HG03520 (cell line): ENCODE results near the gene GPR137B.
A peak's percentile ranks its signal among the peaks of the same experiment; 100 is the strongest.

Experiments used
- ATAC-seq: cut with Tn5 transposase; IDR thresholded peaks from one replicate; pipeline ENCODE4 v1.9.1; 2021; ENCODE audit warnings: mild to moderate bottlenecking, moderate library complexity; ENCODE audit not compliant: unreplicated experiment

Gene GPR137B

GRCh38 chr1:236113324-236114032, 28.9 kb upstream of the GPR137B start:
- no peak for ATAC-seq

DNA sequence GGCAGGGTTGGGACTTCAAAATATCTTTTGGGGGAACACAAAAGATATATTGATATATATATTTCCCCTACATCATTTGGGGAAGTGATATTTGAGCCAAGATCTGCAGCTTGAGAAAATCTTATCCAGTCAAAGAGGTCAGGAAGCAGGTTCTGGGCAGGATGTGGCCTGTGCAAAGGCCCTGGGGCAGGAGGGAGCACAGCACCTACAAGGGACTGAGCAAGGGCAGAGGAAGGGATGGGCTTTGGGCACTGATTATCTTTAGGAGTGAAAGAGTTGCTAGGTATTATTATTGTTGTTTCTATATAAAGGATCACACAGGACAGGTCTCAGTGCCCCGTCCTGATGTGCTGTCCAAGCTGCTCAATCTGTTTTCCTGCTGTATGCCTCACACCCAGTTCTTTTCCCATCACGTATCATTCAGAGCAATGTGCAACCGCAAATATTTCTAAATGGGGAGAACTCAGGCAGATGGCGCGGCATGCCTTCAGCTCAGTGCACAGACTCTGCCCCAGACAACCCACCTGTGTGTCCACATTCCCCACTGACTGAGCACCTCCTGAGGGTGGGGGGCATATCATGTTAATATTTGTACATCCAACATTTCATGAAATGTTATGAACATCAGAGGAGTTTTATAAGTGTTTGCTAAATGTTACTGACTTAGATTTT, 28.1 kb upstream of the GPR137B start:
- ATAC-seq, result no peak

- ATAC-seq, result no peak
Observed at GRCh38 chr1:236117710-236118109, 24.6 kb upstream of the GPR137B start.

DNA sequence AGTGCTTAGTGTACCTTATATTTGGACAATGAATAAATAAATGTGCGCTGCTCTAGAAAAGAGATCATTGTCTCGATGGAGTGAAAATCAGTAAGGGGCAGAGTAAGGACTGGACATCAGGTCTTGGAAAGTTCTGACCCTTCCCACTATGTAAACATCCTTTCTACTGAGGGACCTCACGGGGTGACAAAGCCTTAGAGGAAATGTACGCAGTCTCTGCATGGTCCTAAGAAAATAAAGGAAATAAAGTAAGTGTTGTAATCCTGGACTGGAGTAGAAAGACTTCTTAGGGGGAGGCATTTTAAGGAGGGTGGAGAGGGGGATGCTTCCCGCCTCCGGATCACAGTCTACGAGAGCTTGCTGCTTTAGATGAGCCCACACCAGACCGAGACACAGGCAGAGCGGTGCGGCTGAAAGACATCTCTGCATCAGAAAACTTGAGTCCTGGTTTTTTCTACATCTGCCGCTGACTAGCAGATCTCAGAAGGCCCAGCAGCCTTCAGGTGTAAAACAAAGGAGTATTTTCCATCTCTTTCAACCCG, 22.3 kb upstream of the GPR137B start:
- ATAC-seq, result no peak

- ATAC-seq, result peak; percentile 51
Observed at GRCh38 chr1:236120721-236121153, 21.6 kb upstream of the GPR137B start.

DNA sequence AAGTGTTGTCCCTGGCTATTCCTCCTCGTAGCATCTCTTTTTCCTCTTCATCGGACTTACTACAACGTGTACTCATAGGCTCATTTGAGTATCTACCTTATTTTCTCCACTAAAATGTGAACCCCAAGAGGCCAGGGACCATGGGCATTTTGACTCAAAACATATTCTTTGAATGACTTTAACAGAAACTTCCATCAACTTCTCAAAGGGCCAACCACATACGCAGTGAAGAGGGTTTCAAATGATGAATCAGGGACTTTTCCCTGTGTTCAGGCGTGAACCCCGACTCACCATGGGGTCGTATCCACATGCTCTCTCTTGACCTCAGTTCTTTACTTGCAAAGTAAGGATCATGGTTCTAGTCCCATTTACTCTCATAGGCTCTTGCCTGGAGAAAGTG, 20.2 kb upstream of the GPR137B start:
- peak; percentile 41 for ATAC-seq

- no peak for ATAC-seq
Observed at GRCh38 chr1:236123563-236123962, 18.8 kb upstream of the GPR137B start.

GRCh38 chr1:236124965-236125364, 17.4 kb upstream of the GPR137B start:
- ATAC-seq, result no peak

- no peak for ATAC-seq
Observed at GRCh38 chr1:236127045-236127444, 15.3 kb upstream of the GPR137B start.

- no peak for ATAC-seq
Observed at GRCh38 chr1:236128646-236129178, 13.6 kb upstream of the GPR137B start.

- ATAC-seq, result no peak
Observed at GRCh38 chr1:236129306-236129705, 13.0 kb upstream of the GPR137B start.

DNA sequence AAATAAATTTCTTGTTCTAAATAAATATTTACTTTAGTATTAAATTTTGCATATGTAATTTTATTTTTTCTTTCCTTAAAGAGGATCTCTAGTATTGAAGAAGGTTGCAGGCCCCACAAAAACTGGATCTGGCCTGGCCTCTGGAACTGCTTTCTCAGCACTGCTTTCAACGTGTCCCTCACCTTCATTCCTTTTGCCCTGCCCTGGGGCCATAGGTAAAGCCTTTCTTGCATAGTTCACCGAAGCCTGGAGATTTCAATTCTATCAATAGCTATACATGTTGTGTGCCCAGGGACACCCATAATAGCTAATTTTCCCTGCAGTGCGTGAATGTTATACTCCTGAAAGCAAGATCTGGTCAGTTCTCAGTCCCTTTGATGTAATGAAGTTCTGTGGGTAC, 12.0 kb upstream of the GPR137B start:
- no peak for ATAC-seq

DNA sequence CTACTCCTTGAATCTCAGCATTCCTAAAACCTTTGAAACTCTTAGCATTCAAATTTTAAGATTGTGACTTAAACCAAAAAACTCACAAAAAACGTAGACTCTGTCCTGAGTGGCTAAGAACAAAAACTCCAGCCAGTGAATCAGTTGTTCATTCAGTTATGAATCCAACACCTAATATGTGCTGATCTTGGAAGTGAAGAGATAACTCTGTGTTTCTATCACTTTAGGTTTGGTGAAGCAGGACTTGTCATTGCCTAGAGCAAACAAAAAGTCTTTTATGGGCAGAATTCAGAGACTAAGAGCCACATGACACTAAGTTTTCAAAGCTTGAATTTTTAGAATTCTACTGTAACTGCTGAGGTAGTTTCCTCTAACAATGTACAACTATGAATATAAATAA, 10.4 kb upstream of the GPR137B start:
- ATAC-seq, result no peak

DNA sequence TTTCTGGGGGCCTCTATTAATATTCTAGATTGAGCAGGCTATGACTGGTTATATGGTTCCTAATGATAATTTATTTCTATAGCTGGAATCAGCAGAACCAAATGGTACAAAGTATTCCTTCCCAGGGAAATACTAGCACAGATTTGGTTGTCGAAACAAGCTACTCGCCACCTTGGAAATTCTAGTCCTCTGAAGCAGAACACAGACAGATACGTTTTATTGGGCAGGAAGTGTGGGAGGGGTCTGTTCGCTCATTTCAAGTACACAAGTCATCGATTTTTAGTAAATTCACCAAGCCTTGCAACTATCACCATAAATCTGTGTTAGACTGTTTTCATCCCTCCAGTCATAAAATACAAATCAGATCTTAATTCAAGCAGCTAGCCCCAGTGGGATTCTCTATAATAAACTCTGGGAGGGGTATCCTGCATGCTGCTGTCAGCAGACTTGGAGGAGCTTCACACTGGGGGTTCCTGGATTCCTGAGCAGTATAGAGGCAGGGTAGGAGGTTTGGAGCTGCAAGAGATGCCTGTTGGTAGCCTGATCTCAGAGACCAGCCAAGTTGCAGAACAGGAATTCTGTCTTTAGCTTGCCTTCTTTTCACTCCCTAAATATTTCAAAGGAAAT, 9.8 kb upstream of the GPR137B start:
- no peak for ATAC-seq

GRCh38 chr1:236133339-236133738, 9.0 kb upstream of the GPR137B start:
- no peak for ATAC-seq

GRCh38 chr1:236133802-236134201, 8.5 kb upstream of the GPR137B start:
- no peak for ATAC-seq

DNA sequence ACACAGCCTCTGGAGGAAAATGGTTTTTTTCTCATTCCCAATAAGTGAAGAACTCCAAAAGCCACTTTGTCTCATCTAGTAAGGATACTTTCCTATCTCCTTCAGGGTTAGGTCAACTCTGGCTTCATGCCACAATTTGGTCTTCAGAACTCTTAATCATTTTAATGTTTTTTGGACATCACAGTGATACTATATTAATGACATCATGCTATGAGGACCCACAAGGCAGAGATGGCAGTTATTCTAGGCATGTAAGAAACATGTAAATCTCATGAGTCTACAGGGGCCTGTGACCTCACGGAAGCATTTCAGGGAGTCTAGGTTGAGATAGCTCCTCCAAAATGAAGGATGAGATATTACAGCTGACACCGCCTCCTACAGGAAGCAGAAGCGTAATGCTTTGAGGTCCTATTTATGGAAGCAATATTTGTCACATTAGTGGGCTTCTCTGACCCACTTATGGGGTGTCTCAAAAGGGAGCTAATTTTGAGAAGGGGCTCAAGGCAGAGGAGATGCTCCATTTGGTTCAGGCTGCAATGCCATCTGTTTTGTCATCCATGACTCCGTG, 5.0 kb upstream of the GPR137B start:
- ATAC-seq, result no peak

- ATAC-seq, result no peak
Observed at GRCh38 chr1:236139495-236139894, 2.8 kb upstream of the GPR137B start.

- ATAC-seq, result no peak
Observed at GRCh38 chr1:236140705-236141446, 1.5 kb upstream of the GPR137B start.

GRCh38 chr1:236141447-236142252, 689 bp upstream of the GPR137B start:
- ATAC-seq, result no peak
